Bladder microvascular endothelial cell (primary cell): ENCODE measurements around the gene ARHGAP1. TPM values are rescaled to one million over a fixed set of nuclear protein-coding genes. Genes with fewer than 3 reads are reported as not detected.

Experiments
- total RNA-seq: library from RNA; depleted of rRNA; stranded (reverse); fragments of >200 nt; gene quantifications from 2 replicates; pipeline ENCODE4 v1.2.3, GENCODE V29; 2014

ARHGAP1 gene
- 17.8 and 28.9 TPM in 2 replicates for total RNA-seq

DNA sequence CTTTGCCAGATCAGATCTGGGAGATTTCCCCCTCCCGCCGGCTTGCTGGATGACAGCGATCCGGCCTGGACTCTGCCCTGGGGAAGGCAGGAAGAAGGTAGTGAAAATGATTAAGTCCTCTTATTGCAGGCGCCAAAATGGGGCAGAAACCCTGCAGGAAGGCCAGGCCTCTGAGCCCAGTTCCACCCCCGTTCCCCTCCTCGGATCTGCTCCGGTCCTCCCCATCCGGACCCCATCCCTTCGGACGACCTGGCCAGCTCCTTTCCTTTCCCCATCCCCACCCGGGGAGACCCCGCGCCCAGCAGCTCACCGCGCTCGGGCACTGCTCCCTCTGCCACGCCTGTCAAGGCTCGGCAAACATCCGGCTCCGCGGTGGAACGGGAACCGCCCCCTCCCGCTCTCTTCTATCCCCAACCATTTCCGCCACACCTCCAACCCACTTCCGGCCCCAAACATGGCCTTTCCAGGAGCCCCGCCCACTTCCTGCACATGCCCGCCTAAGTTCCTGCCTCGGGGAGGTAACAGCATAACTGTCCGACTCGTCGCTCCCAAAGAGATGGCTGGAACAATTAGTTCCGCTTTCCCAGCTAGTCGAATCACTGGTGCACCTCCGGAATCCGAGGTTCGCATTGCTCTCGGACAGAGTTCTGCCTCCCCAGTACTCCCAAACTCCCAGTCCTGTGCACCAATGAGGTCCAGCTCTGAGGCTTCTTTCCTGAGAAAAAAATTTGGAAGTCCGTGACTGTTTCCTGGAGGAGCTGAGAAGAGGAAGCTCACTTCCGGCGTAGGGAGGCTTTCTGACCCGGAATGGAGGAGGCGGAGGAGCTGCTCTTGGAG is at the start of gene ARHGAP1, which contains the start of gene ZNF408:
Gene ARHGAP1 (minus strand): TSS at position 379 of the 837 bp plus-strand sequence. CDS start 4,512 bp downstream, outside the sequence.
Gene ZNF408 (plus strand): TSS at position 791 of the 837 bp plus-strand sequence. CDS start 17 bp downstream, at position 808.

DNA sequence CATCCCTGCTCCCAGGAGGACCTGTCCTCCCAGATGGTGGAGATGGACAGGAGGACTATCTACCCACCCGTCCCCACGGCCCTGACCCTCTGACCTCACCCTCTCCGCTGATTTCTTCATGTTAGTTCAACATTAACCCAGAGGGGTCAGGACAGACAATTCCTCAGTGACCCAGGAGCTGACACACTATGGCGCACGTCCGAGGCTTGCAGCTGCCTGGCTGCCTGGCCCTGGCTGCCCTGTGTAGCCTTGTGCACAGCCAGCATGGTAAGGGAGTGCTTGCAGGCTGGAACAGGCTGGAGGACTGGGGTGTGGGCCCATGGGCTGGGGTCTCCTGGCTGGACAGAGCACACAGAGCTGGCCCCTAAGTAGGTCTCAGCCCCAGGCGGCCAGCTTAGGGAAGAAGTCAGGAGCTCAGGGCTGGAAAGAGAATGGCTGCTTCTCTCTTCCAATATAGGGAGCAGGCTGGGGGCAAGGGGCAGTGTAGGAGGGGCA is 18.7 kb upstream of the ARHGAP1 start, which contains the start of gene F2:
Gene F2 (plus strand): TSS at position 166 of the 495 bp plus-strand sequence. CDS start 23 bp downstream, at position 189.

Other genes starting within 250 kb of the ARHGAP1 start
- gene AMBRA1, start 106.6 kb downstream of the ARHGAP1 start, total RNA-seq = 16.0 and 27.7 TPM in 2 replicates
- gene HARBI1, start 83.4 kb downstream of the ARHGAP1 start, total RNA-seq = 3.4 and 4.3 TPM in 2 replicates
- 58.9 and 60.1 TPM in 2 replicates for gene ATG13, start 83.1 kb downstream of the ARHGAP1 start, total RNA-seq
- 3.7 and 5.0 TPM in 2 replicates for gene ZNF408, start 412 bp upstream of the ARHGAP1 start, total RNA-seq
- gene F2, start 18.6 kb upstream of the ARHGAP1 start, total RNA-seq = not detected in 2 replicates
- gene CKAP5, start 145.7 kb upstream of the ARHGAP1 start, total RNA-seq = 56.0 and 125 TPM in 2 replicates
- 0.16 and 0.88 TPM in 2 replicates for gene LRP4, start 217.9 kb upstream of the ARHGAP1 start, total RNA-seq
- gene CSTPP1, start 236.1 kb upstream of the ARHGAP1 start, total RNA-seq = 6.6 and 9.6 TPM in 2 replicates